ENCODE data around the gene PZP.

Gene PZP

DNA sequence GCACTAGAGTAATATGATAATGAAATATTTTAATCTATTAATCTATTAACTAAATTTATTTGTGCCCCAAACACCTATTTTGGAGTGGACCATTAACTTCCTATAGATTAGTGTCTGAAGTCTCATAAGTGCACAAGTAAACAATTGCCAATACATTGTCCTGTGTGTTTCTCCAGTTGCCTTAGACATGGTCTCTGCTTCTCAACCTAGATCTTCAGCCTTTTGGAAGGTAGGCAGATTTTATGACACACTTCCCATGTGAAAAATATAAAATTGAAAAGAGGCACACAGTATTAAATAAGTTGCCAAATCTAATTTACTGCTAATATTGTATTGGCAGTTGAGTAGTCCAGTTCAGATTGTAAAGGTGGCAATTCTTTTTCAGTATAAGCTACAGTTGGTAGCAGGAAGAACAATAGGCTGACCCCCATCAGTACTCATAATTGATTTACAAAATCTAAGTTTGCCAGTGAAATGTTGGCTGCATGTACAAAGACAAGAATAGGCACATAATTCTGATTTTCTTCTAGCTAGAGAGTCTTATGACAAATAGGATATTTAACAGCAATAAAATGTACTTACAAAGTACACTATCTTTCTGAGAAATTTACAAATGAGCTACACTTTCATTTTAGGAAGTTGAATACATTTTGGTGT is 103.3 kb downstream of the PZP start:
- Histone ChIP-seq H3K18ac (ENCODE audit: low read length) (no peak overlapping the region), H3K9ac (ENCODE audit: low read length) (no peak overlapping the region), H3K4me1 (ENCODE audit: control insufficient read depth in 1 of 2, insufficient read depth in 2 of 2, low read length in 2 of 2) (no peaks in the 10 kb centered on the region), H3K36me3 (ENCODE audit: control insufficient read depth in 1 of 2, insufficient read depth in 2 of 2, low read length in 2 of 2) (no peaks in the 10 kb centered on the region), H3K27ac (ENCODE audit: low read depth, low read length) (no peak overlapping the region), H3K4me2 (ENCODE audit: low read length) (no peak overlapping the region), H3K79me2 (ENCODE audit: control insufficient read depth, insufficient read depth, low read length, poor library complexity) (no peaks in the 10 kb centered on the region), H4K91ac (ENCODE audit: low read depth, low read length) (no peak overlapping the region), H3K23ac (ENCODE audit: low read length) (no peak overlapping the region), H3K79me1 (ENCODE audit: low read length) (no peaks in the 10 kb centered on the region), H2AFZ (ENCODE audit: insufficient read depth, low read length, poor library complexity) (no peak overlapping the region), H3K4me3 (ENCODE audit: low read depth, low read length) (no peak overlapping the region), H2AK5ac (ENCODE audit: low read length) (no peak overlapping the region), H2BK5ac (ENCODE audit: low read depth, low read length, poor library complexity) (no peak overlapping the region), H3K14ac (ENCODE audit: low read length) (no peak overlapping the region), H3K4ac (ENCODE audit: low read depth, low read length) (no peak overlapping the region), H3K27me3 (ENCODE audit: insufficient read depth, low read length) (no peaks in the 10 kb centered on the region), H3K9me3 (ENCODE audit: insufficient read depth, low read depth, low read length) (no peaks in the 10 kb centered on the region), H2BK12ac (ENCODE audit: low read length) (no peak overlapping the region), H4K8ac (ENCODE audit: low read depth, low read length) (no peak overlapping the region), H2BK120ac (ENCODE audit: insufficient read depth, low read length, poor library complexity) (no peak overlapping the region), H4K12ac (ENCODE audit: low read depth, low read length) (no peak overlapping the region)
- no peak for DNase-seq

DNA sequence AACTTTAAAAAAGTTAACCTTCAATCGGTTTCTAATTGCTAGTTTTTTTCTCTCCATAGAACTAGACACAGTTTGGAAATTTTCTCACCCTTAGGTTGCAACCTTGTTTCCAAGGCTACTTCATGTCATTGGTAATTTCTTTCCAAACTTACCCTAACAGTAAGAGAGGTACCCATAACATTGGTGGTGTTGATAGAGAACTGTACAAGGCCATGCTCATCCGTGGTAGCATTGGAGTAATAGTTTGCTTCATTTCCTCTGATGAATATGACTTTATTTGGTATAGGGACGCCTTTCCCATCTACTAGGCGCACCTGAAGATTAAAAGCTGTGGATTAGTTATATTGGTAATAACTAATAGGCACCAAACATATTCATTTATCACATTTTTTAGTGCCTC is 104.1 kb downstream of the PZP start:
- Histone ChIP-seq H3K36me3 (ENCODE audit: control insufficient read depth in 1 of 2, insufficient read depth in 2 of 2, low read length in 2 of 2) (no peaks in the 10 kb centered on the region), H3K27ac (ENCODE audit: low read depth, low read length) (no peak overlapping the region), H4K91ac (ENCODE audit: low read depth, low read length) (no peak overlapping the region), H3K27me3 (ENCODE audit: insufficient read depth, low read length) (no peaks in the 10 kb centered on the region), H3K14ac (ENCODE audit: low read length) (no peak overlapping the region), H3K4me2 (ENCODE audit: low read length) (no peak overlapping the region), H2BK5ac (ENCODE audit: low read depth, low read length, poor library complexity) (no peak overlapping the region), H3K4me1 (ENCODE audit: control insufficient read depth in 1 of 2, insufficient read depth in 2 of 2, low read length in 2 of 2) (no peaks in the 10 kb centered on the region), H3K79me2 (ENCODE audit: control insufficient read depth, insufficient read depth, low read length, poor library complexity) (no peaks in the 10 kb centered on the region), H3K79me1 (ENCODE audit: low read length) (no peaks in the 10 kb centered on the region), H2BK12ac (ENCODE audit: low read length) (no peak overlapping the region), H4K12ac (ENCODE audit: low read depth, low read length) (no peak overlapping the region), H2AK5ac (ENCODE audit: low read length) (no peak overlapping the region), H3K9me3 (ENCODE audit: insufficient read depth, low read depth, low read length) (no peaks in the 10 kb centered on the region), H3K23ac (ENCODE audit: low read length) (no peak overlapping the region), H3K9ac (ENCODE audit: low read length) (no peak overlapping the region), H4K8ac (ENCODE audit: low read depth, low read length) (no peak overlapping the region), H3K4me3 (ENCODE audit: low read depth, low read length) (no peak overlapping the region), H2AFZ (ENCODE audit: insufficient read depth, low read length, poor library complexity) (no peak overlapping the region), H2BK120ac (ENCODE audit: insufficient read depth, low read length, poor library complexity) (no peak overlapping the region), H3K4ac (ENCODE audit: low read depth, low read length) (no peak overlapping the region), H3K18ac (ENCODE audit: low read length) (no peak overlapping the region)
- WGBS (ENCODE audit: extremely low coverage, insufficient coverage, insufficient read length): no CpG with 5 or more reads among the region's 4 CpGs
- no peak for DNase-seq

DNA sequence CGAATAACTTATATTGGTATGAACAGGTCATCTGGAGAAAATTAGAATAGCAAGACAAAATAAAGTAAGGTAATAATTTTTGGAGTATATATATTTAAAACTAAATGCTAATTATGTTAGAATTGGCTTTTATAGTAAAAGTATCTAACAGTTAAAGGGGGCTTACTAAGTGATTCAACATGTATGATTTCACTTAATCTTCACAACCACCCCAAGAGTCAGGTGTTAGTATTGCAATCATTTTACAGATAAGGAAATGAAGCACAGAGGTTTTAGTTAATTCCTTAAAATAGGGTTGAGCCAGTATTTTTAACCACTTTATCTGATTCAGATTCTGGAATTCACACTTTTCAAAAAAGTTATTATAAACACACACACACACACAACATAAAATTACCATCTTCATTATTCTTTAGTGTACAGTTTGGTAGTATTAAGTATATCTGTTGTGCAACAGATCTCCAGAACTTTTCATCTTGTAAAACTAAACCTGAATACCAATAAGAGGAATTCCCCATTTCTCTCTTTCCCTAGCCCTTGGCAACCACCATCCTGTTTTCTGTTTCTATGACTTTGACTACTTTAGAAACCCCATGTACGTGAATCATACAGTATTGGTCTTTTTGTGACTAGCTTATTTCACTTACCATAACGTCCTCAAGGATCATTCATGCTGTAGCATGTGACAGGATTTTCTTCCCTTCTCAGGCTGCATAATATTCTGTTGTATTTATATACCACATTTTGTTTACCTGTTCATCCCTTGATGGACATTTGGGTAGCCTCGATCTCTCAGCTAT is 104.9 kb downstream of the PZP start:
- no peak overlapping the region for H3K14ac ChIP-seq (ENCODE audit: low read length)
- DNase-seq: no peak
- no peaks in the 10 kb centered on the region for H3K79me2 ChIP-seq (ENCODE audit: control insufficient read depth, insufficient read depth, low read length, poor library complexity)

DNA sequence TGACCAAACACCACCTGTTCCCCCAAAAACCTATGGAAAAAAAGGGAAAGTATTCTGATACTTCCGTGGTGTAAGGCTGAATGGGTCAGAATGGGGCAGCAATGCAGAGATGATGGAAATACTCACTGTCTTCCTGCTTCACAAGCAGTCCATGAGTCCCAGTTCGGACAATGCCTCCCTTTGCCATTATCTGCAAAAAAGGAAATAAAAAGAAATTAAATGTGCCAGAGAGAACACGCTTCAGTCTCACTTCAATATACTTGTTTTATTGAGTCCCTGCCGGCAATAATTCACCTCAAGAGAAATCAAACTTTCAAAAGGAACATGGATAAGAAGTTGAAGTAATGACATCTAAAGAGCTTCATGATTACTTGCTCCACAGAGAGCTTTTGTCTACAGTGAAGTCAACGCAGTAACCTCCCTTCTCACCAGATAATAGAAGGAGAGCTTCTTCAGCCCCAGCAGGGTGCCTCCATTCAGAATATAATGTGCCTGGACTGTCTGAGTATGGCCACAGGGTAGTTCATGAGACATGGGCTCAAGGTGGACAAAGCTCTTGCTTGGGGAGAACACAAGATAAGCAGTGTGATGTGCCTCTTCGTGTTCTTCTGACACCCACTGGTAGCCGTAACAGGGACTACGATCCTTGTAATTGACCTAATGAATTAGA is 107.0 kb downstream of the PZP start:
- WGBS (ENCODE audit: extremely low coverage, insufficient coverage, insufficient read length): no CpG with 5 or more reads among the region's 8 CpGs
- H2AFZ ChIP-seq (ENCODE audit: insufficient read depth, low read length, poor library complexity): no peak overlapping the region

More for the DNA sequence above, 104.9 kb downstream of the PZP start:
- Histone ChIP-seq H3K4me1 (ENCODE audit: control insufficient read depth in 1 of 2, insufficient read depth in 2 of 2, low read length in 2 of 2) (no peaks in the 10 kb centered on the region), H3K4ac (ENCODE audit: low read depth, low read length) (no peak overlapping the region), H2BK5ac (ENCODE audit: low read depth, low read length, poor library complexity) (no peak overlapping the region), H2BK120ac (ENCODE audit: insufficient read depth, low read length, poor library complexity) (no peak overlapping the region), H3K9ac (ENCODE audit: low read length) (no peak overlapping the region), H4K8ac (ENCODE audit: low read depth, low read length) (no peak overlapping the region), H3K79me1 (ENCODE audit: low read length) (no peaks in the 10 kb centered on the region), H4K12ac (ENCODE audit: low read depth, low read length) (no peak overlapping the region), H2AK5ac (ENCODE audit: low read length) (no peak overlapping the region), H3K4me2 (ENCODE audit: low read length) (no peak overlapping the region), H3K9me3 (ENCODE audit: insufficient read depth, low read depth, low read length) (no peaks in the 10 kb centered on the region), H3K36me3 (ENCODE audit: control insufficient read depth in 1 of 2, insufficient read depth in 2 of 2, low read length in 2 of 2) (no peaks in the 10 kb centered on the region), H3K27ac (ENCODE audit: low read depth, low read length) (no peak overlapping the region), H3K4me3 (ENCODE audit: low read depth, low read length) (no peak overlapping the region), H3K18ac (ENCODE audit: low read length) (no peak overlapping the region), H2BK12ac (ENCODE audit: low read length) (no peak overlapping the region), H3K27me3 (ENCODE audit: insufficient read depth, low read length) (no peaks in the 10 kb centered on the region), H3K23ac (ENCODE audit: low read length) (no peak overlapping the region), H2AFZ (ENCODE audit: insufficient read depth, low read length, poor library complexity) (no peak overlapping the region), H4K91ac (ENCODE audit: low read depth, low read length) (no peak overlapping the region)
- WGBS (ENCODE audit: extremely low coverage, insufficient coverage, insufficient read length): no CpG with 5 or more reads among the region's 4 CpGs

More for the DNA sequence above, 107.0 kb downstream of the PZP start:
- Histone ChIP-seq H3K27me3 (ENCODE audit: insufficient read depth, low read length) (no peaks in the 10 kb centered on the region), H3K79me1 (ENCODE audit: low read length) (no peaks in the 10 kb centered on the region), H3K79me2 (ENCODE audit: control insufficient read depth, insufficient read depth, low read length, poor library complexity) (no peaks in the 10 kb centered on the region), H2BK120ac (ENCODE audit: insufficient read depth, low read length, poor library complexity) (no peak overlapping the region), H3K4me3 (ENCODE audit: low read depth, low read length) (no peak overlapping the region), H3K4me1 (ENCODE audit: control insufficient read depth in 1 of 2, insufficient read depth in 2 of 2, low read length in 2 of 2) (no peaks in the 10 kb centered on the region), H3K9ac (ENCODE audit: low read length) (no peak overlapping the region), H4K12ac (ENCODE audit: low read depth, low read length) (no peak overlapping the region), H3K18ac (ENCODE audit: low read length) (no peak overlapping the region), H3K9me3 (ENCODE audit: insufficient read depth, low read depth, low read length) (no peaks in the 10 kb centered on the region), H3K36me3 (ENCODE audit: control insufficient read depth in 1 of 2, insufficient read depth in 2 of 2, low read length in 2 of 2) (no peaks in the 10 kb centered on the region), H3K23ac (ENCODE audit: low read length) (no peak overlapping the region), H3K14ac (ENCODE audit: low read length) (no peak overlapping the region), H3K4me2 (ENCODE audit: low read length) (no peak overlapping the region), H4K8ac (ENCODE audit: low read depth, low read length) (no peak overlapping the region), H2BK12ac (ENCODE audit: low read length) (no peak overlapping the region), H4K91ac (ENCODE audit: low read depth, low read length) (no peak overlapping the region), H3K27ac (ENCODE audit: low read depth, low read length) (no peak overlapping the region), H3K4ac (ENCODE audit: low read depth, low read length) (no peak overlapping the region), H2AK5ac (ENCODE audit: low read length) (no peak overlapping the region), H2BK5ac (ENCODE audit: low read depth, low read length, poor library complexity) (no peak overlapping the region)
- no peak for DNase-seq
